Measurements from ENCODE around the gene TSPAN5.

DNA sequence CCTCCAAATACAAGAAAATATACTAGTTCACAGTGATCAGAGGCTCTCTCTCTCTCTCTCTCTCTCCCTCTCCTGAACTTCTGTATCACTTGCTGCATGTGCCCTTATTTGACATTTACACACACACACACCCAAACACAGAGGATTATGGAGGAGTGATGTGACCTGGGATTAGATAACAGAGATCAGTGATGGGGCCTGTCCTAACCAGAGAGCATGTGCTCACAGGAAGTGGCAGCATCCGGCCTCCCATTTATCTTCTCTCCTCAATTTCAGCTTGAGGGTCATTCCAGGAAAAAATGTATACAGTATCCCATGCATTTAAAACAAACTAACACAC lies 143.0 kb downstream of the TSPAN5 start:
- TF ChIP-seq RAD21 (conservative IDR thresholded peaks at IDR 0.05) (no peak), EZH2 (IDR thresholded peaks at IDR 0.05; ENCODE audit: borderline replicate concordance, insufficient read depth, low read length, poor library complexity, severe bottlenecking) (no peak)

Measured in neural cell (in vitro differentiated cells).